ENCODE results near the gene GATA5.
"Not testable (repeated sequence)": the region's sequence is repeated elsewhere in the genome, so short reads cannot be mapped to it uniquely, and the experiment has no call there.

Gene GATA5

GRCh38 chr20:62428396-62429295 lies 47.1 kb downstream of the GATA5 start:
- DNase-seq (ENCODE audit: low spot score in 2 of 2) (no peak), ATAC-seq (no peak)
- no peaks in the 10 kb centered on the region for H3K9me3 Mint-ChIP-seq
- no peak overlapping the region for H3K27ac Mint-ChIP-seq
- H3K4me1 Mint-ChIP-seq, result no peaks in the 10 kb centered on the region
- no peak overlapping the region for H3K4me3 Mint-ChIP-seq
- no peaks in the 10 kb centered on the region for H3K36me3 Mint-ChIP-seq

DNA sequence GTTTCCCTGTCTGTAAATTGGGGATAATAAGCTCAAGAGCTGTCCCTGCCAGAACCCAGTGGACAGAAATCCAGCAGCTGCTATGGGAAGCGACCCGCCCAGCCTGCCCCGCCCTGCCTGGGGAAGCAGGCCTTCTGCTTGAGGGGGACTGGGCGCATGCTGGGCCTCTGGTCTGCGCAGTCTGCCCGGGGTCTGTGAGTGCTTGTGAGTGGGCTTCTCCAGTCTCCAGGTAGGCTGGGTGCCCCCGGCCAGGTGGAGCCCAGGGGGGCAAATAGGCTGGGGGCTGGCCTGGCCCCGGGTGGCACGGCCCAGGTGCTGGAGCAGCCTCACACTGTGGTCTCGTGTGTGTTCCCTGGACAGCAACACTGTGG lies 47.8 kb downstream of the GATA5 start:
- H3K4me1 Mint-ChIP-seq, result no peaks in the 10 kb centered on the region
- no peak overlapping the region for H3K27ac Mint-ChIP-seq
- ATAC-seq (no peak), DNase-seq (ENCODE audit: low spot score in 2 of 2) (no peak)
- H3K36me3 Mint-ChIP-seq, result no peaks in the 10 kb centered on the region
- no peaks in the 10 kb centered on the region for H3K9me3 Mint-ChIP-seq
- no peak overlapping the region for H3K4me3 Mint-ChIP-seq

DNA sequence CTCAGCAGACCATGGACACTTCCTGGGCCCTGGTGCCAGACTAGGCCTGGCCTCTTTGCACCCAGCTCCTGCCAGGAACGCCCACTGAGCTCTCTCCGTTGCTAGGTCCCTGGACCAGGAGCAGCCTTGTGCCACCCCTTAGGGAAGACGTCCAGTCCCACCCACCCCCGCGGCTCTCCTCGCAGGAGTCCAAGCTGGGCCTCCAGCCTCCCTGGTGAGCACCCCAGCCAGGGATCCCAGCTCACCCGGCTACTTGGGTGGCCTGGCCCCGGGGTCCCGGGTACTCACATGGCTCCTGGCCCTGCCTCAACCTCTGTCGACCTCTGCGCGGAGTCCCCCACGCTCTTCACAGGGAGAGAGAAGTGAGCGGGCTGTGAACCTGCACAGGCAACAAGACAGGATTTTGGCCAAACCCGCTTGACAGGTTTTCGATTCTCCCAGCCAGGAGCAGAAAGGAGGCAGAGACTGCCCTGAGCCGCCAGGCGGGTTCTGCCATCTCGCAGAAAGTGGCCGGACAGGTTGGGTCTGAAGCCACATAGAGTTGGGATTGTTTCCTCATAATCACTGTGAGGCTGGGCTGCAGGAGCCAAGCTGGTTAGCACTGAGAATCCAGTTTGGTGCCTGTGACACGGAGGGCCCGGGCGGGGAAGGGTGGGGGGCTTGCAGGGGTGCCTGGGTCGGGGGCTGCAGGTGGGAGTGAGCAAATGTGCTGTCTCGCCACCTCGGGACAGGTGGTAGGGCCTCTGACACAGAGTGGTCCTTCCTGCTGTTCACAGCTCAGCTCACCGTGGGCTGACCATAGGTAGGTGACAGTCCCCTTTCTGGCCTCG lies 48.4 kb downstream of the GATA5 start, which contains the start of gene RBBP8NL:
Gene RBBP8NL, minus strand, starts transcription at position 368 of the 830 bp plus-strand sequence. CDS start 7,892 bp downstream, outside the sequence.
- no peak within 1 kb of the TSS for H3K4me3 Mint-ChIP-seq
- ATAC-seq (no peak), DNase-seq (ENCODE audit: low spot score in 2 of 2) (no peak)
- H3K36me3 Mint-ChIP-seq, result no peaks in the 10 kb centered on the region
- H3K9me3 Mint-ChIP-seq, result no peaks in the 10 kb centered on the region
- no peak within 1 kb of the TSS for H3K27ac Mint-ChIP-seq
- no peaks in the 10 kb centered on the region for H3K4me1 Mint-ChIP-seq

GRCh38 chr20:62426699-62427131 lies 49.1 kb downstream of the GATA5 start:
- Mint-ChIP-seq H3K4me3 (no peak overlapping the region), H3K27ac (no peak overlapping the region), H3K9me3 (no peaks in the 10 kb centered on the region), H3K4me1 (no peaks in the 10 kb centered on the region), H3K36me3 (no peaks in the 10 kb centered on the region)
- DNase-seq (ENCODE audit: low spot score in 2 of 2) (no peak), ATAC-seq (no peak)

DNA sequence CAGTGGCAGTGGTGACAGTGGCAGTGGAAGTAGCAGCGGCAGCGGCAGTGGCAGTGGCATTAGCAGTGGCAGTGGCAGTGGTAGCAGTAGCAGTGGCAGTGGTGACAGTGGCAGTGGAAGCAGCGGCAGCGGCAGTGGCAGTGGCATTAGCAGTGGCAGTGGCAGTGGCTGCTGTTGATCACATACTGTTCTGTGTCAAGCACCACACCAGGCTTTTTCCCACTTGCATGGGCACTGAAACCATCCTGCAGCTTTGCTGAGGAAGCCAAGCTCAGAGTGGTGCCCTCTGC lies 49.8 kb downstream of the GATA5 start:
- H3K4me3 Mint-ChIP-seq; H3K9me3 Mint-ChIP-seq; H3K36me3 Mint-ChIP-seq; H3K27ac Mint-ChIP-seq; H3K4me1 Mint-ChIP-seq; ATAC-seq; DNase-seq (ENCODE audit: low spot score in 2 of 2): not testable (repeated sequence)

GRCh38 chr20:62425281-62426058 lies 50.3 kb downstream of the GATA5 start:
- DNase-seq (ENCODE audit: low spot score in 2 of 2) (no peak), ATAC-seq (no peak)
- Mint-ChIP-seq H3K36me3 (no peaks in the 10 kb centered on the region), H3K27ac (no peak overlapping the region), H3K4me3 (no peak overlapping the region), H3K9me3 (no peaks in the 10 kb centered on the region), H3K4me1 (no peaks in the 10 kb centered on the region)

GRCh38 chr20:62424249-62425107 lies 51.3 kb downstream of the GATA5 start:
- ATAC-seq (no peak), DNase-seq (ENCODE audit: low spot score in 2 of 2) (no peak)
- H3K9me3 Mint-ChIP-seq, result no peaks in the 10 kb centered on the region
- H3K4me3 Mint-ChIP-seq, result no peak overlapping the region
- H3K4me1 Mint-ChIP-seq, result no peaks in the 10 kb centered on the region
- H3K27ac Mint-ChIP-seq, result no peak overlapping the region
- no peaks in the 10 kb centered on the region for H3K36me3 Mint-ChIP-seq

DNA sequence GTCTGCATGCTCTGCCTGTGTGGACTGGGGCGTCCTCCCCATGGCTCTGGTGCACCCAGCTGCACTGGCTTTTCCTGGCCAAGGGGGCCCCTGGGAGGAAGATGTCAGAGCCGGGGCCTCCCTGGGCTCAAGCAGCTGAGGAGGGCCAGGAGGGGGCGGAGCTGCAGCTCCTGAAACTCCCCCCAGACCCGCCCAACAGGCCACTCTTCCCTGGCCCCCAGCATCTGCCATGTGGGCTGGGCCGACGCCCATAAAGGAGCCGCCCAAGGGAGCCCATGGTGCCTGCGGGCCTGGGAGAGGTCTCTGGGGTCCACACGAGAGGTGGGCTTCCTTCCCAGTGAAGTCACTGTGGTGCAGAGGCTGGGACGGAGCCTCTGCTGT lies 52.5 kb downstream of the GATA5 start:
- DNase-seq (ENCODE audit: low spot score in 2 of 2) (no peak), ATAC-seq (no peak)
- no peak overlapping the region for H3K4me3 Mint-ChIP-seq
- no peaks in the 10 kb centered on the region for H3K4me1 Mint-ChIP-seq
- no peak overlapping the region for H3K27ac Mint-ChIP-seq
- H3K9me3 Mint-ChIP-seq, result no peaks in the 10 kb centered on the region
- no peaks in the 10 kb centered on the region for H3K36me3 Mint-ChIP-seq

- no peaks in the 10 kb centered on the region for H3K36me3 Mint-ChIP-seq
- no peaks in the 10 kb centered on the region for H3K9me3 Mint-ChIP-seq
- no peak overlapping the region for H3K4me3 Mint-ChIP-seq
- no peaks in the 10 kb centered on the region for H3K4me1 Mint-ChIP-seq
- no peak for DNase-seq (ENCODE audit: low spot score in 2 of 2)
- no peak overlapping the region for H3K27ac Mint-ChIP-seq
- no peak for ATAC-seq
These were observed 53.0 kb downstream of the GATA5 start for GRCh38 chr20:62422636-62423325.

DNA sequence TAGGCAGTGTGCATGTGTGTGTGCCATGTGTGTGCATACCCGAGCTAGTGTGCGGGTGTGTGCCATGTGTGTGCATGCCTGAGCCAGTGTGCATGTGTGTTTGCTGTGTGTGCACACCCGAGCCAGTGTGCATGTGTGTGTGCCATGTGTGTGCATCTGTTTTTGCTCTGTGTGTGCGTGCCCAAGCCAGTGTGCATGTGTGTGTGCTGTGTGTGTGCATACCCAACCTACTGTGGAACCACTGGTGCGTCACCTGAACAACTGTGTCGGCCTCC lies 54.1 kb downstream of the GATA5 start:
- H3K27ac Mint-ChIP-seq, result no peak overlapping the region

GRCh38 chr20:62420846-62421715 lies 54.7 kb downstream of the GATA5 start:
- no peak overlapping the region for H3K4me3 Mint-ChIP-seq
- DNase-seq (ENCODE audit: low spot score in 2 of 2), result no peak
- no peak overlapping the region for H3K27ac Mint-ChIP-seq
- ATAC-seq, result no peak
- no peaks in the 10 kb centered on the region for H3K36me3 Mint-ChIP-seq
- no peaks in the 10 kb centered on the region for H3K9me3 Mint-ChIP-seq
- no peaks in the 10 kb centered on the region for H3K4me1 Mint-ChIP-seq

More for the DNA sequence above, 54.1 kb downstream of the GATA5 start:
- Mint-ChIP-seq H3K4me1 (no peaks in the 10 kb centered on the region), H3K36me3 (no peaks in the 10 kb centered on the region), H3K9me3 (no peaks in the 10 kb centered on the region), H3K4me3 (no peak overlapping the region)
- no peak for ATAC-seq
- DNase-seq (ENCODE audit: low spot score in 2 of 2), result no peak

- Mint-ChIP-seq H3K4me1 (no peaks in the 10 kb centered on the region), H3K27ac (no peak overlapping the region), H3K4me3 (no peak overlapping the region), H3K36me3 (no peaks in the 10 kb centered on the region), H3K9me3 (no peaks in the 10 kb centered on the region)
- DNase-seq (ENCODE audit: low spot score in 2 of 2) (no peak), ATAC-seq (no peak)
These were observed 56.0 kb downstream of the GATA5 start for GRCh38 chr20:62419759-62420158.

DNA sequence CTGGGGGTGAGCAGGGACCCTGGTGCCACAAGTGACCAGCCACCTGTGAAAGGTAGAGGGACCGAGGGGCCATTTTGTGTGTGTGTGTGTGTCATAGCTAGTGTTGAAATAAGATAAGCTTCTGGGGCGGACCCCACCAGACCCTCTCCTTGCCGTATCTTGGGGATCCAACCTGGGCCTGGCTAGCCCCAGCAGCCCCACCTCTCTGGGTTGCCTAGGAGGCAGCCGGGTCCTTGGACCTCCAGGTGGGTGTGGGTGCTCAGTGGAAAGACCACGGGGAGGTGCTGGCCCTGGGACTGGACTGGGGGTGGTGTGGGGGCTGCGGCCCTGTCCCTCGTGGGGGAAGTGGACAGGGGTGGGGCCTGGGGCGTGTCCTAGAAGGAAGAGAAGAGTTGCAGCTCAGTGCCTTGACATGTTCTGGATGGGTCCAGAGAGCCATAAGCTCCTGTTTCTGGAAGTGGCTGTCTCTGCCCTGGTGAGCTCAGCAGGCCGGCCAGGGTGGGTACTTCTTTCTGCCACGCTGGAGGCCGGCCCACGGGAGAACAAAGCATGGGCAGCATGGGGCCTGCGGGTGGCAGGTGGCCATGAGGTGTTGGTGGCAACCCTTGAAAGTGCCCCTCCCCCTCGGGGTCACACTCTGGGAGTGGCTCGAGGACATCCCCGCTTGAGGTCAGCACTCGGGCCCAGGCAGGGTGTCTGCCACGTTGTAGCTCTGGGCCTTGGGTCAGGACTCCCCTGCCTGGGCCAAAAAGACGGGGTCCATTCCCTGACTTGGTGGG lies 56.9 kb downstream of the GATA5 start:
- Mint-ChIP-seq H3K27ac (no peak overlapping the region), H3K9me3 (no peaks in the 10 kb centered on the region), H3K4me3 (no peak overlapping the region), H3K36me3 (no peaks in the 10 kb centered on the region), H3K4me1 (no peaks in the 10 kb centered on the region)
- no peak for ATAC-seq
- no peak for DNase-seq (ENCODE audit: low spot score in 2 of 2)
